SK-N-SH treated with all-trans-retinoic acid at 6 μM for 48 hours (cell line): ENCODE data around the gene PTPRD.

Experiments
- CREB5 ChIP-seq: fragments of 250-450 bp; sonication (Bioruptor Pico); IDR thresholded peaks from 2 replicates; pipeline ENCODE4 v1.5.1; 2020; ENCODE audit warnings: low read depth, mild to moderate bottlenecking, moderate library complexity
- GLIS3 ChIP-seq: fragments of 250-450 bp; sonication (Bioruptor Pico); IDR thresholded peaks from 2 replicates; pipeline ENCODE4 v1.5.0; 2020; ENCODE audit warnings: mild to moderate bottlenecking, moderate library complexity
- PATZ1 ChIP-seq: fragments of 250-450 bp; sonication (Bioruptor Pico); IDR thresholded peaks from 2 replicates; pipeline ENCODE4 v1.8.0; 2020; ENCODE audit warnings: mild to moderate bottlenecking, moderate library complexity, borderline replicate concordance
- RARB ChIP-seq: fragments of 250-450 bp; sonication (Bioruptor Pico); IDR thresholded peaks from 2 replicates; pipeline ENCODE4 v1.8.0; 2021; ENCODE audit warnings: mild to moderate bottlenecking, moderate library complexity
- SNAI2 ChIP-seq: fragments of 250-450 bp; sonication (Bioruptor Pico); IDR thresholded peaks from 2 replicates; pipeline ENCODE4 v1.5.0; 2020; ENCODE audit warnings: mild to moderate bottlenecking, moderate library complexity
- TCF4 ChIP-seq: fragments of 250-450 bp; sonication (Bioruptor Pico); IDR thresholded peaks from 2 replicates; pipeline ENCODE4 v1.8.0; 2021; ENCODE audit warnings: mild to moderate bottlenecking, moderate library complexity, borderline replicate concordance
- ZC3H10 ChIP-seq: fragments of 250-450 bp; sonication (Bioruptor Pico); IDR thresholded peaks from 2 replicates; pipeline ENCODE4 v1.5.1; 2021; ENCODE audit warnings: mild to moderate bottlenecking, moderate library complexity
- ZFP30 ChIP-seq: fragments of 450-650 bp; formaldehyde crosslinking; IDR thresholded peaks from 2 replicates; pipeline ENCODE4 v1.5.0; 2022; ENCODE audit warnings: mild to moderate bottlenecking, moderate library complexity
- ZNF70 ChIP-seq: fragments of 450-650 bp; formaldehyde crosslinking; IDR thresholded peaks from 2 replicates; pipeline ENCODE4 v1.5.0; 2020; ENCODE audit warnings: mild to moderate bottlenecking, moderate library complexity
- ZNF8 ChIP-seq: fragments of 450-650 bp; formaldehyde crosslinking; IDR thresholded peaks from 2 replicates; pipeline ENCODE4 v1.5.0; 2020; ENCODE audit warnings: mild to moderate bottlenecking, moderate library complexity

GRCh38 chr9:8660383-8660782 lies 1952.4 kb downstream of the PTPRD start:
- TF ChIP-seq ZNF70 (CRISPR knock-in tag) (no peak), CREB5 (CRISPR knock-in tag) (no peak), PATZ1 (CRISPR knock-in tag) (no peak), TCF4 (CRISPR knock-in tag) (no peak), RARB (no peak), SNAI2 (no peak), ZC3H10 (CRISPR knock-in tag) (no peak), ZFP30 (CRISPR knock-in tag) (no peak), ZNF8 (CRISPR knock-in tag) (no peak), GLIS3 (CRISPR knock-in tag) (no peak)
